A673 (cell line): ENCODE measurements around the gene PAK5. TPM values are rescaled to one million over a fixed set of nuclear protein-coding genes. Genes with fewer than 3 reads are reported as not detected.

Experiments used
- BruUV-seq: library from RNA; stranded (reverse); fragments of 400-500 nt; replicated peaks from 2 replicates; lab custom pipeline; 2021; lab: Mats Ljungman, UMichigan
- CTCF ChIA-PET: fragments of 300-600 bp; sonication (Branson Sonifier 250); formaldehyde crosslinking; loops from one replicate; lab custom pipeline; 2022; ENCODE audit warnings: antibody characterized with exemption; lab: Charles Lee
- POLR2A ChIA-PET: fragments of 300-600 bp; sonication (Branson Sonifier 250); formaldehyde crosslinking; loops from one replicate; lab custom pipeline; 2022; ENCODE audit warnings: antibody characterized with exemption; ENCODE audit not compliant: low non-redundant PET; lab: Charles Lee
- DNase-seq: peaks from one replicate; pipeline ENCODE4 v3.0.0-alpha.2; 2015; ENCODE audit warnings: low spot score
- H3K27ac ChIP-seq: fragments of 200-600 bp; sonication (generic); 2 replicates; pipeline ENCODE4 v1.5.1; 2016; ENCODE audit warnings: mixed run types, low read depth, mild to moderate bottlenecking, mixed read lengths, antibody characterized with exemption, low read length; ENCODE audit not compliant: poor library complexity, severe bottlenecking
- H3K27me3 ChIP-seq: fragments of 200-600 bp; sonication (generic); replicated peaks from 2 replicates; pipeline ENCODE4 v1.6.1; 2017; ENCODE audit warnings: mixed run types, low read depth, mild to moderate bottlenecking, mixed read lengths, antibody characterized with exemption, low read length; ENCODE audit not compliant: insufficient read depth, poor library complexity
- H3K36me3 ChIP-seq: fragments of 200-600 bp; sonication (generic); 2 replicates; pipeline ENCODE4 v1.6.1; 2016; ENCODE audit warnings: mixed run types, mild to moderate bottlenecking, mixed read lengths, antibody characterized with exemption, low read length; ENCODE audit not compliant: insufficient read depth, poor library complexity, severe bottlenecking
- H3K4me1 ChIP-seq: fragments of 200-600 bp; sonication (generic); 2 replicates; pipeline ENCODE4 v1.6.1; 2017; ENCODE audit warnings: mixed run types, mild to moderate bottlenecking, mixed read lengths, antibody characterized with exemption, low read length; ENCODE audit not compliant: insufficient read depth, poor library complexity, severe bottlenecking
- H3K4me3 ChIP-seq: fragments of 200-600 bp; sonication (generic); 2 replicates; pipeline ENCODE4 v1.5.1; 2016; ENCODE audit warnings: low read depth, mixed run types, mild to moderate bottlenecking, mixed read lengths, low read length; ENCODE audit not compliant: poor library complexity, severe bottlenecking
- H3K9me3 ChIP-seq: fragments of 200-600 bp; sonication (generic); 2 replicates; pipeline ENCODE4 v1.6.1; 2016; ENCODE audit warnings: mixed run types, low read depth, mild to moderate bottlenecking, mixed read lengths, antibody characterized with exemption, low read length; ENCODE audit not compliant: poor library complexity, severe bottlenecking
- CTCF ChIP-seq: fragments of 300-800, 200-600 bp; sonication (generic); conservative IDR thresholded peaks from 2 replicates; pipeline ENCODE4 v1.5.1; 2017; ENCODE audit warnings: low read depth, mild to moderate bottlenecking, antibody characterized with exemption, low read length, moderate library complexity, mixed read lengths
- EZH2 ChIP-seq: fragments of 200-600 bp; sonication (generic); IDR thresholded peaks from 2 replicates; pipeline ENCODE4 v1.6.1; 2017; ENCODE audit warnings: borderline replicate concordance, low read depth, mild to moderate bottlenecking, mixed read lengths, antibody characterized with exemption, low read length; ENCODE audit not compliant: poor library complexity, severe bottlenecking
- intact Hi-C: fragments of 100-400 bp; cut with micrococcal nuclease; formaldehyde crosslinking; loops from one replicate; pipeline ENCODE4 v1.10.0; 2022; ENCODE audit not compliant: unreplicated experiment
- total RNA-seq: library from RNA; stranded (reverse); gene quantifications from 2 replicates; pipeline ENCODE4 v1.2.3, GENCODE V29; 2021

Gene PAK5
- total RNA-seq, 1 experiment from 2014 or later, result not detected

GRCh38 chr20:9571783-9572182 is 267.1 kb downstream of the PAK5 start:
- CTCF ChIA-PET, result interaction anchor here (0.6 kb wide), 1 partner anchor 759 kb away, joined by 7 read pairs; no protein-coding TSS in a partner anchor
- no peak for TF ChIP-seq CTCF
- TF ChIP-seq EZH2, result no peak
- Histone ChIP-seq H3K27ac (no peak overlapping the region), H3K27me3 (no peaks in the 10 kb centered on the region), H3K4me3 (no peak overlapping the region), H3K9me3 (no peaks in the 10 kb centered on the region), H3K36me3 (no peaks in the 10 kb centered on the region), H3K4me1 (no peaks in the 10 kb centered on the region)
- intact Hi-C loops, result no loop called here
- DNase-seq, result no peak
- POLR2A ChIA-PET, result no interaction called here
- no TSS peak for BruUV-seq

- POLR2A ChIA-PET, result no interaction called here
- Histone ChIP-seq H3K27ac (no peak overlapping the region), H3K36me3 (no peaks in the 10 kb centered on the region), H3K27me3 (no peaks in the 10 kb centered on the region), H3K9me3 (no peaks in the 10 kb centered on the region), H3K4me1 (no peaks in the 10 kb centered on the region), H3K4me3 (no peak overlapping the region)
- TF ChIP-seq CTCF (no peak), EZH2 (no peak)
- intact Hi-C loops, result no loop called here
- BruUV-seq, result no TSS peak
- no peak for DNase-seq
- CTCF ChIA-PET, result no interaction called here
These were observed 268.3 kb downstream of the PAK5 start for GRCh38 chr20:9570612-9571011.

- H3K36me3 ChIP-seq, result no peaks in the 10 kb centered on the region
- DNase-seq, result no peak
- intact Hi-C loops, result no loop called here
- no TSS peak for BruUV-seq
- CTCF ChIA-PET, result no interaction called here
- TF ChIP-seq CTCF, result no peak
- no peak for TF ChIP-seq EZH2
- H3K27ac ChIP-seq, result no peak overlapping the region
- no peaks in the 10 kb centered on the region for H3K27me3 ChIP-seq
- no peak overlapping the region for H3K4me3 ChIP-seq
- no peaks in the 10 kb centered on the region for H3K4me1 ChIP-seq
- H3K9me3 ChIP-seq, result no peaks in the 10 kb centered on the region
- POLR2A ChIA-PET, result no interaction called here
These were observed 271.9 kb downstream of the PAK5 start for GRCh38 chr20:9566977-9567376.
